ENCODE measurements around the gene PSAP. TPM values are rescaled to one million over a fixed set of nuclear protein-coding genes. Genes with fewer than 3 reads are reported as not detected.
A peak's percentile ranks its signal among the peaks of the same experiment; 100 is the strongest.

The PSAP gene
- total and polyA plus RNA-seq, 2 experiments from 2014 or later, result 151 to 391 TPM

- peaks cover 9% of the 10 kb centered on the region for H3K4me1 Mint-ChIP-seq
- Histone ChIP-seq H3K9me2 (ENCODE audit: insufficient read depth) (no peaks in the 10 kb centered on the region), H3K4me1 (ENCODE audit: insufficient read depth) (no peaks in the 10 kb centered on the region), H4K20me1 (replicated peaks; ENCODE audit: insufficient read depth) (no peaks in the 10 kb centered on the region), H2AFZ (peak overlapping the region; percentile 94), H3K36me3 (ENCODE audit: insufficient read depth) (no peaks in the 10 kb centered on the region), H3F3A (replicated peaks; ENCODE audit: low read depth) (no peaks in the 10 kb centered on the region), H3K79me2 (replicated peaks; ENCODE audit: insufficient read depth) (no peaks in the 10 kb centered on the region), H3K27me3 (ENCODE audit: insufficient read depth) (no peaks in the 10 kb centered on the region), H3K27ac (ENCODE audit: low read depth) (no peak overlapping the region), H3K4me2 (no peak overlapping the region), H3K4me3 (no peak overlapping the region)
- peaks cover 6% of the 10 kb centered on the region; the same call in 2 of the 3 replicates for H3K36me3 Mint-ChIP-seq (ENCODE audit: low read depth)
- H3K4me3 Mint-ChIP-seq, result 0 out of 3 replicates have a peak overlapping the region, but pooled peaks have one; percentile 27
- H3K9me3 Mint-ChIP-seq, result peaks cover 14% of the 10 kb centered on the region
- peaks cover 7% of the 10 kb centered on the region for H3K27me3 Mint-ChIP-seq (ENCODE audit: insufficient read depth, low read depth, poor library complexity)
- peak; percentile 86 for ATAC-seq
- peak overlapping the region; percentile 23; the same call in 1 of the 2 replicates for H3K27ac Mint-ChIP-seq
- TF ChIP-seq NANOG (IDR thresholded peaks at IDR 0.05; ENCODE audit: borderline replicate concordance), result no peak
- no peak for TF ChIP-seq EZH2phosphoT487 (IDR thresholded peaks at IDR 0.05; ENCODE audit: unreplicated experiment)
- TF ChIP-seq ZNF462 (CRISPR knock-in tag; IDR thresholded peaks at IDR 0.05), result no peak
- TF ChIP-seq ETS1 (IDR thresholded peaks at IDR 0.05), result no peak
- TF ChIP-seq CREB1 (CRISPR knock-in tag; IDR thresholded peaks at IDR 0.05; ENCODE audit: low read depth), result no peak
- TF ChIP-seq REST (IDR thresholded peaks at IDR 0.05; ENCODE audit: unreplicated experiment), result no peak
- no peak for TF ChIP-seq ZNF331 (CRISPR knock-in tag; IDR thresholded peaks at IDR 0.05; ENCODE audit: low read depth)
- no peak for TF ChIP-seq ZNF114 (CRISPR knock-in tag; IDR thresholded peaks at IDR 0.05)
- no peak for TF ChIP-seq STAT1 (IDR thresholded peaks at IDR 0.05; ENCODE audit: unreplicated experiment)
- no peak for TF ChIP-seq JUNB (IDR thresholded peaks at IDR 0.05; ENCODE audit: unreplicated experiment)
- TF ChIP-seq CTCF (conservative IDR thresholded peaks at IDR 0.05; ENCODE audit: low read depth in 2 of 2), result no peak
- TF ChIP-seq POLR2AphosphoS5 (IDR thresholded peaks at IDR 0.05; ENCODE audit: low read depth), result no peak
- TF ChIP-seq EZH2 (IDR thresholded peaks at IDR 0.05; ENCODE audit: low read depth, unreplicated experiment), result no peak
- peak; percentile 31 for DNase-seq (ENCODE audit: low spot score)
These were observed 27.4 kb upstream of the PSAP start for GRCh38 chr10:71878327-71879034.
